GM19351 (cell line): ENCODE measurements around the gene CCDC74B.
"Not testable (repeated sequence)": the region's sequence is repeated elsewhere in the genome, so short reads cannot be mapped to it uniquely, and the experiment has no call there.

Source experiments
- ATAC-seq: cut with Tn5 transposase; IDR thresholded peaks from one replicate; pipeline ENCODE4 v1.9.1; 2021; ENCODE audit warnings: mild to moderate bottlenecking, moderate library complexity; ENCODE audit not compliant: unreplicated experiment

The CCDC74B gene

GRCh38 chr2:130151145-130151512 is 6.2 kb upstream of the CCDC74B start:
- not testable (repeated sequence) for ATAC-seq

- ATAC-seq = no peak
Observed at GRCh38 chr2:130150181-130151144, 5.6 kb upstream of the CCDC74B start.

- not testable (repeated sequence) for ATAC-seq
Observed at GRCh38 chr2:130148515-130148914, 3.6 kb upstream of the CCDC74B start.

- ATAC-seq = peak; percentile 40
Observed at GRCh38 chr2:130143266-130144039, 1.5 kb downstream of the CCDC74B start.

GRCh38 chr2:130142396-130143265 is 2.3 kb downstream of the CCDC74B start:
- peak; percentile 4 for ATAC-seq

- not testable (repeated sequence) for ATAC-seq
Observed at GRCh38 chr2:130141645-130142370, 3.1 kb downstream of the CCDC74B start.

GRCh38 chr2:130141002-130141401 is 3.9 kb downstream of the CCDC74B start:
- ATAC-seq = not testable (repeated sequence)

- ATAC-seq = not testable (repeated sequence)
Observed at GRCh38 chr2:130140516-130140915, 4.4 kb downstream of the CCDC74B start.

- not testable (repeated sequence) for ATAC-seq
Observed at GRCh38 chr2:130139331-130140280, 5.3 kb downstream of the CCDC74B start.

GRCh38 chr2:130138841-130139251 is 6.1 kb downstream of the CCDC74B start:
- ATAC-seq = not testable (repeated sequence)

GRCh38 chr2:130138326-130138725 is 6.6 kb downstream of the CCDC74B start:
- ATAC-seq = not testable (repeated sequence)

GRCh38 chr2:130137118-130137517 is 7.8 kb downstream of the CCDC74B start:
- not testable (repeated sequence) for ATAC-seq

- not testable (repeated sequence) for ATAC-seq
Observed at GRCh38 chr2:130136546-130136945, 8.4 kb downstream of the CCDC74B start.

GRCh38 chr2:130135692-130136541 is 9.0 kb downstream of the CCDC74B start:
- no peak for ATAC-seq

- ATAC-seq = not testable (repeated sequence)
Observed at GRCh38 chr2:130129120-130129829, 15.6 kb downstream of the CCDC74B start, which contains the start of gene POTEF. Gene POTEF, minus strand, starts transcription at chr2:130129222. Its CDS starts 8,707 bp downstream, at chr2:130120515.

- not testable (repeated sequence) for ATAC-seq
Observed at GRCh38 chr2:130128464-130128863, 16.4 kb downstream of the CCDC74B start.

GRCh38 chr2:130127726-130128125 is 17.2 kb downstream of the CCDC74B start:
- not testable (repeated sequence) for ATAC-seq
